NCI-H1092 treated with DMSO at 0.1 percent for 48 hours (cell line): Measurements from ENCODE around the gene ULBP2.
A peak's percentile ranks its signal among the peaks of the same experiment; 100 is the strongest.
"Not testable (repeated sequence)": the region's sequence is repeated elsewhere in the genome, so short reads cannot be mapped to it uniquely, and the experiment has no call there.

Source experiments
- DNase-seq: peaks from one replicate; lab custom pipeline; 2025; lab: John Stamatoyannopoulos, UW

ULBP2 gene

GRCh38 chr6:149927025-149927424, 14.8 kb upstream of the ULBP2 start:
- not testable (repeated sequence) for DNase-seq

GRCh38 chr6:149929422-149929821, 12.4 kb upstream of the ULBP2 start:
- DNase-seq = no peak

GRCh38 chr6:149931501-149931900, 10.3 kb upstream of the ULBP2 start:
- DNase-seq = no peak

- no peak for DNase-seq
These were observed 8.8 kb upstream of the ULBP2 start for GRCh38 chr6:149933036-149933435.

- DNase-seq = no peak
These were observed 8.4 kb upstream of the ULBP2 start for GRCh38 chr6:149933461-149933860.

GRCh38 chr6:149934249-149935156, 7.3 kb upstream of the ULBP2 start:
- DNase-seq = peak; percentile 28

GRCh38 chr6:149935246-149935645, 6.6 kb upstream of the ULBP2 start:
- no peak for DNase-seq

GRCh38 chr6:149935668-149936067, 6.1 kb upstream of the ULBP2 start:
- DNase-seq = no peak

- no peak for DNase-seq
These were observed 5.1 kb upstream of the ULBP2 start for GRCh38 chr6:149936743-149937142.

GRCh38 chr6:149938013-149938570, 3.7 kb upstream of the ULBP2 start:
- not testable (repeated sequence) for DNase-seq

- no peak for DNase-seq
These were observed 3.1 kb upstream of the ULBP2 start for GRCh38 chr6:149938571-149939355.

GRCh38 chr6:149939356-149939648, 2.5 kb upstream of the ULBP2 start:
- no peak for DNase-seq

GRCh38 chr6:149939909-149940671, 1.7 kb upstream of the ULBP2 start:
- no peak for DNase-seq

GRCh38 chr6:149940672-149940982, 1.2 kb upstream of the ULBP2 start:
- no peak for DNase-seq

GRCh38 chr6:149942461-149942829, 631 bp downstream of the ULBP2 start:
- DNase-seq = no peak

GRCh38 chr6:149943321-149943720, 1.5 kb downstream of the ULBP2 start:
- not testable (repeated sequence) for DNase-seq

GRCh38 chr6:149945276-149945675, 3.5 kb downstream of the ULBP2 start:
- not testable (repeated sequence) for DNase-seq

GRCh38 chr6:149946631-149947030, 4.8 kb downstream of the ULBP2 start:
- not testable (repeated sequence) for DNase-seq

GRCh38 chr6:149947533-149947932, 5.7 kb downstream of the ULBP2 start:
- DNase-seq = not testable (repeated sequence)

GRCh38 chr6:149948011-149948410, 6.2 kb downstream of the ULBP2 start:
- no peak for DNase-seq

- no peak for DNase-seq
These were observed 6.8 kb downstream of the ULBP2 start for GRCh38 chr6:149948616-149949015.

GRCh38 chr6:149950423-149950822, 8.6 kb downstream of the ULBP2 start:
- DNase-seq = no peak
